Nephron (organoid): ENCODE measurements around the gene TUBB1.
A peak's percentile ranks its signal among the peaks of the same experiment; 100 is the strongest.

Source experiments
- H3K27ac Mint-ChIP-seq, 3 experiments: 2 replicates each; pipeline ENCODE4 v1.8.0; 2020; ENCODE audit warnings: mixed read lengths in 3 of 3, mild to moderate bottlenecking in 2 of 3, moderate library complexity in 1 of 3
- H3K27me3 Mint-ChIP-seq: 2 replicates; pipeline ENCODE4 v1.8.0; 2021; ENCODE audit warnings: low read depth, mild to moderate bottlenecking, moderate library complexity, mixed read lengths
- H3K36me3 Mint-ChIP-seq: 2 replicates; pipeline ENCODE4 v1.8.0; 2020; ENCODE audit warnings: low read depth, mixed read lengths
- H3K4me1 Mint-ChIP-seq: 2 replicates; pipeline ENCODE4 v1.8.0; 2020; ENCODE audit warnings: mixed read lengths
- H3K4me3 Mint-ChIP-seq, 3 experiments: 2 replicates each; pipeline ENCODE4 v1.8.0; 2020; ENCODE audit warnings: mild to moderate bottlenecking in 3 of 3, mixed read lengths in 3 of 3, moderate library complexity in 2 of 3
- H3K9me3 Mint-ChIP-seq: 2 replicates; pipeline ENCODE4 v1.8.0; 2020; ENCODE audit warnings: mixed read lengths
- TF ChIP-seq, protein P1 (sequence below), 3 experiments: fragments of 200-600 bp; sonication (generic); IDR thresholded peaks; one replicate each; pipeline ENCODE4 v1.5.0; 2021; ENCODE audit warnings: antibody characterized with exemption in 3 of 3; ENCODE audit not compliant: unreplicated experiment in 3 of 3

The TUBB1 gene

DNA sequence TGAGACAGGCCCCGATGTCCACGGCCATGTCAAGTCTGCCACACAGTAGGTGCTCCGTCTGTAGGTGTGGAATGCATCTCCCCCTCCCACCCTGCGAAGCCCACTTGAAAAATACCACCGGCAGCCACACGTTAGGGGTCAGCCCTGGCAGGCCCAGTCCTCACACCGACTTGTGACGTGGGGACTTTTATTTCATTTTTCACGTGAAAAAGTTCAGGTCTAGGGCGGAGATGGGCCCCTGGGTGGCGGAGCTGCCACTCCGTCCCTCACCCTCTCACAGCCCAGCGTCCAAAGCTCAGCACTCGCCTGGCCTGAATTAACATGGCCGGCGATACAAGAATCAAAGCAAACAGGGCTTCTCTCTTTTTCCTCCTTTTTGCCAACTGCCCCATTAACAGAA, 3.8 kb upstream of the TUBB1 start:
- Mint-ChIP-seq H3K4me3 (no peak overlapping the region), H3K36me3 (no peaks in the 10 kb centered on the region), H3K4me1 (peaks cover 6% of the 10 kb centered on the region), H3K27me3 (peaks cover 19% of the 10 kb centered on the region), H3K9me3 (no peaks in the 10 kb centered on the region), H3K27ac (no peak overlapping the region)
- TF ChIP-seq, protein P1, sequence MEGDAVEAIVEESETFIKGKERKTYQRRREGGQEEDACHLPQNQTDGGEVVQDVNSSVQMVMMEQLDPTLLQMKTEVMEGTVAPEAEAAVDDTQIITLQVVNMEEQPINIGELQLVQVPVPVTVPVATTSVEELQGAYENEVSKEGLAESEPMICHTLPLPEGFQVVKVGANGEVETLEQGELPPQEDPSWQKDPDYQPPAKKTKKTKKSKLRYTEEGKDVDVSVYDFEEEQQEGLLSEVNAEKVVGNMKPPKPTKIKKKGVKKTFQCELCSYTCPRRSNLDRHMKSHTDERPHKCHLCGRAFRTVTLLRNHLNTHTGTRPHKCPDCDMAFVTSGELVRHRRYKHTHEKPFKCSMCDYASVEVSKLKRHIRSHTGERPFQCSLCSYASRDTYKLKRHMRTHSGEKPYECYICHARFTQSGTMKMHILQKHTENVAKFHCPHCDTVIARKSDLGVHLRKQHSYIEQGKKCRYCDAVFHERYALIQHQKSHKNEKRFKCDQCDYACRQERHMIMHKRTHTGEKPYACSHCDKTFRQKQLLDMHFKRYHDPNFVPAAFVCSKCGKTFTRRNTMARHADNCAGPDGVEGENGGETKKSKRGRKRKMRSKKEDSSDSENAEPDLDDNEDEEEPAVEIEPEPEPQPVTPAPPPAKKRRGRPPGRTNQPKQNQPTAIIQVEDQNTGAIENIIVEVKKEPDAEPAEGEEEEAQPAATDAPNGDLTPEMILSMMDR (IDR thresholded peaks at IDR 0.05; ENCODE audit: unreplicated experiment in 3 of 3): no peak

DNA sequence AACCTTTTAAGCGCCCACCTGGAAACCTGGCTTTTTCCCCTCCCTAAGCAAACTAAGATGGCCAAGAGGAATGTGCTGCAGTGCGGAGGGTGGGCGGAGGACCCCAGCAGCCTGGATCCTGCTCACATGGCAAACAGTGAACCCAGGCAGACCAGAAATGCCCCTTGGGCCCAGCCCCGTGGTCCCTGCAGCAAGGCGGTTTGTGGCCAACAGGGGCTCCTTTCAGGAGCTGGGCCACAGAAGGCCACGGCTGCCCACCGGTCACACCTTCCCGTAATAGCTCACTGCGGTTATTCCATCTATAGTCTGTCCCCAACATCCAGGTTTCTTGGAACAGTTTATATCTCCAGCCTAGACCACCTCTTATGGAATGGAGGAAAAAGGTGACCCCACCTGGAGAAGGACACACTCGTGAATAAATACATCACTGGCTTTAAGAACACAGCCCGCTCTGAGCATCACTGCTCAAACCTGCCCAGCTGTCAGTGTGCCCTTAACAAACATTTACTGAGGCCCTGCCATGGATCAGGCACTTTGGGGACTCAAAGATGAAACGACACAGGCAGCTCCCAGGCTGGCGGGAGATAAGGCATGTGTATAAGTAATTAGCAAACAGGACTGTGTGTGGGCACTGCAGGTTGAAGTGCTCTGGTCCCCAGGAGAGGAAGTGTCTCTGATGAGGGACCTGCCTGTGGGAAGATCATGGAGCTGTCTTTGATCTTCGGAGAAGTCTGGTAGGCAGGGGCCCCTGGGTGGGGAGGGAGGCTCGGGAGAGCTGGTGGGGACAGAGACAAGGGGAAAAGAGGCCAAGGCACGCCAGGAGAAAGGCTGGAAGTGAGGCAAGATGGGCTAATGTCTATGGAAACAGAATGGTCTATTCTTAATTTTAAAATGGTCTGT, 3.2 kb upstream of the TUBB1 start:
- Mint-ChIP-seq H3K27ac (no peak overlapping the region), H3K9me3 (no peaks in the 10 kb centered on the region), H3K36me3 (no peaks in the 10 kb centered on the region), H3K27me3 (peaks cover 19% of the 10 kb centered on the region), H3K4me3 (no peak overlapping the region), H3K4me1 (peaks cover 10% of the 10 kb centered on the region)
- TF ChIP-seq, protein P1 (IDR thresholded peaks at IDR 0.05; ENCODE audit: unreplicated experiment in 3 of 3): no peak

DNA sequence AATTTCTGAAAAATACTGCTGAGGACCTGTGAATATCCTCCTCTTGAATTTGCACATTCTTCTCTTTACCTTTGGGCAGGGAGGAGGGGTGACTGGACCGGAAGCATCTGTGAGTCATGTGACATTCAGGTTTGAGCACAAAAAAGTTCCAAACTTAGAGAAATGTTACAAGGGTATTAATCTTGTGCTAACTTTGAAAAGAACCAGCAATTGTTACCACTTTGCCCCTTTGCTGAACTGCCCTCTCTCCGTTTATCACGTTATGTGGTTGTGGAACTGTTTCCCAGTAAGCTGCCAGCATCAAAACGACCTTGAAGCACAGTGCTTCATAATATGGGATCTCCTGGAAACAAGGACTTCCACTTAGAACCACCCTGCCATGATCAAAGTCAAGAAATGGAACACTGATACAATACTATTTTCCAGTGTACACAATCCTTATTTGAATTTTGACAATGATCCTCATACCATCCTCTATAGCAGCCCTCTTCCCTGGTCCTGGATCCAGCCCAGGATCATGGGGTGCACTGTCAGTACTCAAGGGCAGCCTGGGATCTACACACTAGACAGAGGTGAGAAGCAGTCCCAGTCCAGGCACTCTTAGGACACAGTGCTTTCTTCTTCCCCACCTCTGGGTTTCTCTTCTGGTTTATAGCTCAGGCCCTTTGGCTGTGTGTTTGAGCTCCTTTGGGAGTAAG, 2.3 kb upstream of the TUBB1 start:
- Mint-ChIP-seq H3K36me3 (no peaks in the 10 kb centered on the region), H3K4me3 (no peak overlapping the region), H3K27me3 (peaks cover 14% of the 10 kb centered on the region), H3K27ac (peak overlapping the region in 1 of 3 experiments; percentile 31), H3K9me3 (no peaks in the 10 kb centered on the region), H3K4me1 (peaks cover 13% of the 10 kb centered on the region)
- TF ChIP-seq, protein P1 (IDR thresholded peaks at IDR 0.05; ENCODE audit: unreplicated experiment in 3 of 3): no peak

DNA sequence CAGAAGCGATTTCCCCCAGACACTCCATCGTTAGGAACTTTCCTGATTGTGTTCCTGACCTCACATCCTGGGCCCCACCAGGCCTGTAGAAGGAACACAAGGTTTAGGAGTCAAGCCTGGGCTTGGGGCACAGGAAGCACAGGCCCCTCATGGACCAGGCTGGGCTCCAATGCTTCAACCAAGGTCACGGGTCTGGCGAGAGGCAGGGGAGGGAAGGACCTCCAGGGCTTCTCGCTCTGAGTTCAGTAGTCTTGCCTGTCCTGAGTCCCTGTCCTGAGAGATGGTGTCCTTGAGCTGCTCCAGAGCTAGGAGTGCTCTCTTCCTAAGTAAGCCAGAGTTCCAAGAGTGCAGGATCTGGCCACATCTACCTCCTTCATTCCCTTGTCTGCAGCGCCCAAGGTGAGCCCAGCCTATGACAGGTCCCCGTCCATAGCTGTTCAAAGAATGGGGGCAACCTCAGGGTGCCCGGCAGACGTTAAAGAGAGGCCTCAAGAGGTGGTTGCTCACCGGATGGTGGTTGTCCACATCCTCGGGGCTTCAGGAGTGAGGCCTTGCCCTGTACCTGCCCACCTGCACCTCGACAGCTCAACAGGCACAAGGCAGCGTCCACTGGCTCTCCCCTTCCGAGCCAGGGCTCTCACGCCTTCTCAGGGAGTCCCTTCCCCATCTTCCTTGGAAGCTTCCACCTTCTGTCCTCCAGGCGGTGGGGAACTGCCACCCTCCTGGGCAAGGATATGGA, 1.6 kb upstream of the TUBB1 start:
- H3K27me3 Mint-ChIP-seq: peaks cover 12% of the 10 kb centered on the region
- peaks cover 5% of the 10 kb centered on the region for H3K36me3 Mint-ChIP-seq
- TF ChIP-seq, protein P1 (IDR thresholded peaks at IDR 0.05; ENCODE audit: unreplicated experiment in 3 of 3): no peak
- peaks cover 19% of the 10 kb centered on the region for H3K4me1 Mint-ChIP-seq
- H3K9me3 Mint-ChIP-seq: no peaks in the 10 kb centered on the region
- H3K4me3 Mint-ChIP-seq: no peak overlapping the region
- no peak overlapping the region for H3K27ac Mint-ChIP-seq

DNA sequence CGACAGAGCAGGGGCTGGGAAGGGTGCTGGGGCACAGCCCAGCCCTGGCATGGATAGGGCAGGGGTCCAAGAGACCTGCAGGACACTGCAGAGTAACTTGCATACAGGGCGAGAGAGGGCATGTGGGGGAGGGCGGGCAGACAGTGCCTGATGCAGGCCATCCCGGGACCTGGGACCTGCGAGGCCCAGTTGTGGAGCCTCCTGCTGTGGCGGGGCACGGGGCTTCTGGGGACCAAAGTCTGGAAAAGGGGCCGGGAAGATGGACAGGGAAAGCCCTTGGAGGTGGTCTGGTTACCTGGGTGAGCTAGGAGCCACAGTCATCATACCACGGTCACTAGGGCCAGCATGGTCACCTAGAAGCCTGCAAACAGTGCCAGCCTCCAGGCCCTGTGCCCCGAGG, 412 bp upstream of the TUBB1 start:
- H3K9me3 Mint-ChIP-seq: no peaks in the 10 kb centered on the region

More for the DNA sequence above, 412 bp upstream of the TUBB1 start:
- Mint-ChIP-seq H3K27ac (no peak overlapping the region), H3K4me1 (peaks cover 22% of the 10 kb centered on the region), H3K4me3 (no peak overlapping the region), H3K36me3 (peaks cover 15% of the 10 kb centered on the region), H3K27me3 (peaks cover 8% of the 10 kb centered on the region)
- TF ChIP-seq, protein P1 (IDR thresholded peaks at IDR 0.05; ENCODE audit: unreplicated experiment in 3 of 3): no peak
